HT-29 (cell line): ENCODE results near the gene LRRC75B. TPM values are rescaled to one million over a fixed set of nuclear protein-coding genes. Genes with fewer than 3 reads are reported as not detected.
"Not testable (repeated sequence)": the region's sequence is repeated elsewhere in the genome, so short reads cannot be mapped to it uniquely, and the experiment has no call there.

ENCODE experiments used
- DNase-seq: peaks from one replicate; pipeline ENCODE4 v3.0.0-alpha.2; 2015; ENCODE audit warnings: low spot score
- total RNA-seq: library from RNA; depleted of rRNA; stranded (reverse); fragments of >200 nt; shearing (Covaris generic); gene quantifications from 2 replicates; pipeline ENCODE4 v1.2.3, GENCODE V29; 2014

The LRRC75B gene
- total RNA-seq, 1 experiment from 2014 or later: 11.7 TPM

- not testable (repeated sequence) for DNase-seq
These were observed 10.2 kb upstream of the LRRC75B start, which contains the start of gene GGT1 for GRCh38 chr22:24602847-24603769. GGT1 (plus strand) TSS chr22:24603193; CDS start chr22:24611082, 7,889 bp downstream.

GRCh38 chr22:24602105-24602749 is 9.4 kb upstream of the LRRC75B start:
- DNase-seq: not testable (repeated sequence)

GRCh38 chr22:24601217-24602104 is 8.6 kb upstream of the LRRC75B start:
- DNase-seq: peak; percentile 34

- not testable (repeated sequence) for DNase-seq
These were observed 7.3 kb upstream of the LRRC75B start for GRCh38 chr22:24599958-24600715.

DNA sequence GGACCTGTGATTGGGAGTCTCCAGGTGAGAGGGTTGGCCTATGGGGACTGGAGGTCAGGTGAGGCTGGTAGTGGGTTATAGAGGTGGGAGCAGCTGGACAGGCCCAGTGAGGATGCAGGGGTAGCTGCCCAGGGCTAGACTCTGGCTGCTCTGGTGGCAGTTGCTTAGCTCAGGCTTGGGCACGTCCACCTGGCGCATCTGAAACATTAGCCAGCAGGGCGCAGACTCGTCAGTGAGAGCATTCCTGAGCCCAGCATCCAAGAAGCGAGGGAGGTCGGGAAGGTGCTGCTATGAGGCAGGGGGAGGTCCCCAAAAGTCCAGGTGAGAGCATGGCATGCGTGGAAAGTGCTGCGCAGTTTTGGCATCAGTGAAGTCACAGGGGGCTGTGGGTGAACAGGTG is 6.6 kb upstream of the LRRC75B start:
- no peak for DNase-seq

DNA sequence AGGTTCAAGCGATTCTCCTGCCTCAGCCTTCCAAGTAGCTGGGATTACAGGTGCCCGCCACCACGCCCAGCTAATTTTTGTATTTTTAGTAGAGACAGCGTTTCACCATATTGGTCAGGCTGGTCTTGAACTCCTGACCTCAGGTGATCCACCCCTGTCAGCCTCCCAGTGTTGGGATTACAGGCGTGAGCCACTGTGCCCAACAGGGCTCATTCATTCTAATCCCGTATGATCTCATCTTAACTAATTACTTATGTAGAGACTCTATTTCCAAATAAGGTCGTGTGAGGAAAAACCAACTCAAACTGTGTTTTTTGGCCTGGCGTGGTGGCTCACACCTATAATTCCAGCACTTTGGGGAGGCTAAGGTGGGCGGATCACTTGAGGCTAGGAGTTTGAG is 4.2 kb upstream of the LRRC75B start:
- DNase-seq: not testable (repeated sequence)

GRCh38 chr22:24595863-24596262 is 3.0 kb upstream of the LRRC75B start:
- no peak for DNase-seq

DNA sequence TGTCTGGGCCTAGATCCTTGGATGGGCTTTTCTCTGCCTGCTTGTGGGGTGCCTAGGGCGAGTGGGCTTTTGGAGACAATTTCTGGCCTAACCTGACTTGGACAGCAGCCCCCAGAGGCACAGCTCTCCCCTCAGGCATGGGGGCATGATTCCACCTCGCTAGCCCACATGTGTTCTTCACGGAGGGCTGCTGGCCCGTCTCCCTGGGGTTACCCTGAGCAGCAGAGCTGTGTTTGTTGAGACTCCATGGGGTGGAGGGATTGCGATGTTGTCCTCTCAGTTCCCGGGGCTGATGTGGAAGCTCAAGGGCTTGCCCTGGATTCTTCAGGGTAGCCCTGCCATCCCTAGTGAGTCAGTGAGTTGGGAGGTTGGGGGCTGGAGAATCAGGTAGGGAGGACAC is 2.4 kb upstream of the LRRC75B start:
- DNase-seq: no peak

- no peak for DNase-seq
These were observed 1.8 kb upstream of the LRRC75B start for GRCh38 chr22:24594569-24595120.

GRCh38 chr22:24593836-24594568 is 1.1 kb upstream of the LRRC75B start:
- peak; percentile 36 for DNase-seq

DNA sequence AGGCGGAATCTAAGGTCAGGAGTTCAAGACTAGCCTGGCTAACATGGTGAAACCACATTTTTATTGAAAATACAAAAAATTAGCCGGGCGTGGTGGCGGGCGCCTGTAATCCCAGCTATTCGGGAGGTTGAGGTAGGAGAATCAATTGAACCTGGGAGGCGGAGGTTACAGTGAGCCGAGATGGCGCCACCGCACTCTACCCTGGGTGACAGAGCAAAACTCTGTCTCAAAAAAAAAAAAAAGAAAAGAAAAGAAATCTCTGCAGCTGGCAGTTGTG is 624 bp upstream of the LRRC75B start:
- not testable (repeated sequence) for DNase-seq

DNA sequence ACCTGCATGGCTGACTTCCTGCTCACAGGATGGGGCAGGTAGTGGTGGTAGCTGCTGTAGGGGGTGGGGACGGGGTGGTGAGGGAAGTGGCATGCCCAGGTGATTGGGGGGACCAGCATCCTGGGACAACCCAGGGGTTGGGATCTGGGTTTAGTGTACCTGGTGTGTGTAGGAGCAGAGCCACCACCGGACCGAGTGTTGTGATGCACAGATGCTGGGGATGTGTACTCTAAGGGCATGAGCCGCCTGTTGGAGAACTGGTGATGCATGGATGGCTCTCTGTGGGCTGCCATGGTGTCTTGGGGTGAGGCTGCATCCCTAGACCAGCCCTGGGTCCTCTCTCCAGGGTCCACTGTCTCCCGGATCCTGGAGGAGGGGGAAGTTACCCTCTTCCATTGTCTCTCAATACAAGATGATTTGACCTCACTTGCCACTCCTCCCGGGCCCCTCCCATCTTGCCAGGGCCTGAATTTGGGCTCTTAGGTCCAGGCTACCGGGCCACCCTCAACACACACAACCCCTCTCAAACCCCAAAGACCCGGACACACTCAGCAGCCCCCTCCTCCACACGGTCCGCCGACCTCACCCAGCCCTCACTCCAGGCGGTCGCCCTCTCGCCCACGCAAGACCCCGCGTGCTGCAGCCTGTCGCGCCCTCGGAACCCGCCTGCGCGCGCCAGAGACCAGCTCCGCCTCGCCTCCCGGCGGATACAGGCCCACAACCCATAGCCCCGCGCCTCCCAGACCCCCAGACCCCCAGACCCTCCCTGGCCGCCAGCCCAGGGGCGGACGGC is 619 bp downstream of the LRRC75B start:
- DNase-seq: no peak

DNA sequence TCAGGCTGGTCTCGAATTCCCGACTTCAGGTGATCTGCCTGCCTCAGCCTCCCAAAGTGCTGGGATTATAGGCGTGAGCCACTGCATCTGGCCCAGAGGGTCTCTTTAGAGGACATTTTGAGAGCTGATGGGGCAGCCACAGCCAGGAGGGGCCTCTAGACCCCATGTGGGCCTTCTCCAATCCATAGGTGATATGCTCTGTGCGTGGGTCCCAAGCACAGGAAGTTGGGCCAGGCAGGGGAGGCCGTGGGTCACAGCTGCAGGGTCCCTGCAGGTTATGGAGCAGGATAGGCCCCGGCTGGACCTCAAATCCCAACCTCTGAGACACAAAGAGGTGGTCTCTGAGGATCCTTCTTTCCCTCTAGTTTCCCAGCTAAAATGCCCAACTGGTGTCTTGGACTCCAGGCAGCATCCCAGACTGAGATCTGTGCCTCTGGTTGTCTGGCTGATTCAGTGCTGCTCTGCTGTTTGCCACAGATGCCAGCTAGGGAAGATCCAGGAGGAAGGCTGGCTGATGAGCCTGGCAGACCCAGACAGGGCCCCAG is 1.5 kb downstream of the LRRC75B start:
- DNase-seq: no peak

- no peak for DNase-seq
These were observed 2.2 kb downstream of the LRRC75B start for GRCh38 chr22:24590596-24591173.

DNA sequence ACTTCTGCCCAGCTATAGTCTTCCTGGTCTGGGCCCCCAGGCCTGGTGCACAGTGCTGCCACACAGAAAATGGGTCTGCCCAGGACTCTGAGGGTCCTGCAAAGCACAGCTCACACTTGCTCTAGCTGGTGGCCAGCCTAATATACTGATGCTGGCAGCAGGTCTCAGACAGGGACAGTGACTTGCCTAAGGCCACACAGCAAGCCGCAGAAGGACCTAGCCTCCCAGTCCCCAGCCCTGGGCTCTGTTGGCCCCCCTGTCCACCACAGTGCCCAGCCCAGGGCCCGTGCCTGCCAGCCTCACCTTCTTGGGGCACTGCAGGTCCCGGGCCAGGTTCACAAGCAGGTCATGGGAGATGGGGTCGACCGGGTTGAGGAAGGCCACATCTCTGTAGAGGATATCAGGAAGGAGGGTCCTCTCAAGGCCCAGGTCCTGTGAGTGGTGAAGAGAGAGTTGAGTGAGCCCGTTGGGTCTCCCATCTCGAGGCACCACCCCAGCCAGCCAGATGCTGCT is 3.3 kb downstream of the LRRC75B start:
- DNase-seq: no peak

DNA sequence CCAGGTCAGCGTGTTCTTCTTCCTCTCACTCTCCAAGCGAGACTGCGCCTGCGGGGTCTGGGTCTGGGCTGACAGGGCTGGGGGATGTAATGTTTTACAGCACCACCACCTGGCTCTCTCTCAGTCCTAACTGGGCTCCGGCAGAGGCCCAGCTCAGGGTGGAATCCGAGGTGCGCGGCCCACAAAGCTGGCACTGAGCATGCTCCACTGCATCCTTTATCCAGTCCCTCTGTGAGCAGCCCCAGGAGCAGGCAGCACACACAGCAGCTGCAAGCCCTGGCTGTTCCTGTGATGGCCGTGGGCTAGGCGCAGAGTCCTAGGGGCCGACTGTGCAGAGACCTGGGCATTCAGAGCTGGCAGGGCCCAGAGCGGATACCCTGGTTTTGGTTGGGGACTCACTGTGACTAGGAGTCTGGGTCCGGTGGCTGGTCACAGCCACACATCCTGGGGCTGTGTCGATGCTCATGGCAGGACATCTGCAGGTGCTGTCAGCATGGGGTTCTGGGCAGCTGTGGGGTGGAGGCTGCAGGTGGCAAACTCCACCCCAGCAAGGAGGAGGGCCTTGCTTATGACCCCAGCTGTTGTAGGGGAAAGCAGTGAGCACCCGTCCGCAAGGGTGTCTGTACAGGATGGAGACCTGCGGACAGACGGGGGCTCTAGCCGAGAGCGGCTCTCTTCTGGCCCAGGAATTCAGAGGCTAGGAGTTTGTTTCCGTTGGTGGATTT is 4.0 kb downstream of the LRRC75B start:
- DNase-seq: peak; percentile 16

- peak; percentile 73 for DNase-seq
These were observed 4.5 kb downstream of the LRRC75B start for GRCh38 chr22:24588381-24588756.

GRCh38 chr22:24587948-24588347 is 4.9 kb downstream of the LRRC75B start:
- DNase-seq: peak; percentile 15
